KMS-11 (cell line): ENCODE results near the gene CAMKV.

Experiments
- H2AFZ ChIP-seq: fragments of 200-600 bp; sonication (generic); 2 replicates; pipeline ENCODE4 v1.6.1; 2016; ENCODE audit warnings: antibody characterized with exemption, mixed run types, low read depth
- H3K27ac ChIP-seq: fragments of 200-600 bp; sonication (generic); 2 replicates; pipeline ENCODE4 v1.6.1; 2016; ENCODE audit warnings: mild to moderate bottlenecking, mixed run types
- H3K27me3 ChIP-seq: fragments of 200-600 bp; sonication (generic); 2 replicates; pipeline ENCODE4 v1.6.1; 2017; ENCODE audit warnings: mild to moderate bottlenecking, low read depth, mixed run types, moderate library complexity; ENCODE audit not compliant: insufficient read depth
- H3K36me3 ChIP-seq: fragments of 200-600 bp; sonication (generic); 2 replicates; pipeline ENCODE4 v1.6.1; 2017; ENCODE audit warnings: mild to moderate bottlenecking, mixed run types; ENCODE audit not compliant: insufficient read depth
- H3K4me1 ChIP-seq: fragments of 200-600 bp; sonication (generic); 2 replicates; pipeline ENCODE4 v1.6.1; 2016; ENCODE audit warnings: mild to moderate bottlenecking, low read depth, mixed run types; ENCODE audit not compliant: poor library complexity, severe bottlenecking
- H3K4me2 ChIP-seq: fragments of 200-600 bp; sonication (generic); 2 replicates; pipeline ENCODE4 v1.7.0; 2016; ENCODE audit warnings: mild to moderate bottlenecking, mixed run types
- H3K4me3 ChIP-seq: fragments of 200-600 bp; sonication (generic); IDR thresholded peaks from 2 replicates; pipeline ENCODE4 v1.6.1; 2017; ENCODE audit warnings: low read depth, low read length, mixed read lengths; ENCODE audit not compliant: insufficient read depth
- H3K79me2 ChIP-seq: fragments of 200-600 bp; sonication (generic); 2 replicates; pipeline ENCODE4 v1.6.1; 2016; ENCODE audit warnings: low read depth, mixed run types; ENCODE audit not compliant: insufficient read depth
- H3K9ac ChIP-seq: fragments of 200-600 bp; sonication (generic); 2 replicates; pipeline ENCODE4 v1.6.1; 2016; ENCODE audit warnings: mild to moderate bottlenecking, mixed run types
- H4K20me1 ChIP-seq: fragments of 200-600 bp; sonication (generic); 2 replicates; pipeline ENCODE4 v1.6.1; 2016; ENCODE audit warnings: mild to moderate bottlenecking, mixed run types; ENCODE audit not compliant: insufficient read depth
- TF ChIP-seq, protein P1 (sequence below): fragments of 200-600 bp; sonication (generic); conservative IDR thresholded peaks from 2 replicates; pipeline ENCODE4 v1.6.1; 2017; ENCODE audit warnings: low read depth, mild to moderate bottlenecking, antibody characterized with exemption, low read length, moderate library complexity, mixed read lengths

CAMKV gene

GRCh38 chr3:49842843-49843517 is 26.7 kb downstream of the CAMKV start:
- no peaks in the 10 kb centered on the region for H3K27me3 ChIP-seq
- no peaks in the 10 kb centered on the region for H3K79me2 ChIP-seq
- no peak overlapping the region for H3K4me3 ChIP-seq
- no peak overlapping the region for H3K4me2 ChIP-seq
- no peak overlapping the region for H2AFZ ChIP-seq
- H3K27ac ChIP-seq = no peak overlapping the region
- H3K4me1 ChIP-seq = no peaks in the 10 kb centered on the region
- H3K9ac ChIP-seq = no peak overlapping the region
- TF ChIP-seq, protein P1, sequence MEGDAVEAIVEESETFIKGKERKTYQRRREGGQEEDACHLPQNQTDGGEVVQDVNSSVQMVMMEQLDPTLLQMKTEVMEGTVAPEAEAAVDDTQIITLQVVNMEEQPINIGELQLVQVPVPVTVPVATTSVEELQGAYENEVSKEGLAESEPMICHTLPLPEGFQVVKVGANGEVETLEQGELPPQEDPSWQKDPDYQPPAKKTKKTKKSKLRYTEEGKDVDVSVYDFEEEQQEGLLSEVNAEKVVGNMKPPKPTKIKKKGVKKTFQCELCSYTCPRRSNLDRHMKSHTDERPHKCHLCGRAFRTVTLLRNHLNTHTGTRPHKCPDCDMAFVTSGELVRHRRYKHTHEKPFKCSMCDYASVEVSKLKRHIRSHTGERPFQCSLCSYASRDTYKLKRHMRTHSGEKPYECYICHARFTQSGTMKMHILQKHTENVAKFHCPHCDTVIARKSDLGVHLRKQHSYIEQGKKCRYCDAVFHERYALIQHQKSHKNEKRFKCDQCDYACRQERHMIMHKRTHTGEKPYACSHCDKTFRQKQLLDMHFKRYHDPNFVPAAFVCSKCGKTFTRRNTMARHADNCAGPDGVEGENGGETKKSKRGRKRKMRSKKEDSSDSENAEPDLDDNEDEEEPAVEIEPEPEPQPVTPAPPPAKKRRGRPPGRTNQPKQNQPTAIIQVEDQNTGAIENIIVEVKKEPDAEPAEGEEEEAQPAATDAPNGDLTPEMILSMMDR = no peak
- H4K20me1 ChIP-seq = no peaks in the 10 kb centered on the region
- no peaks in the 10 kb centered on the region for H3K36me3 ChIP-seq

GRCh38 chr3:49841806-49842205 is 27.9 kb downstream of the CAMKV start:
- no peak overlapping the region for H3K4me2 ChIP-seq
- H4K20me1 ChIP-seq = no peaks in the 10 kb centered on the region
- no peak overlapping the region for H3K4me3 ChIP-seq
- H3K79me2 ChIP-seq = no peaks in the 10 kb centered on the region
- no peaks in the 10 kb centered on the region for H3K36me3 ChIP-seq
- H3K9ac ChIP-seq = no peak overlapping the region
- no peaks in the 10 kb centered on the region for H3K4me1 ChIP-seq
- H3K27ac ChIP-seq = no peak overlapping the region
- H3K27me3 ChIP-seq = no peaks in the 10 kb centered on the region
- TF ChIP-seq, protein P1 = no peak
- H2AFZ ChIP-seq = no peak overlapping the region

GRCh38 chr3:49841126-49841696 is 28.5 kb downstream of the CAMKV start:
- Histone ChIP-seq H3K36me3 (no peaks in the 10 kb centered on the region), H3K4me1 (no peaks in the 10 kb centered on the region), H4K20me1 (no peaks in the 10 kb centered on the region), H3K27ac (no peak overlapping the region), H3K4me3 (no peak overlapping the region), H3K79me2 (no peaks in the 10 kb centered on the region), H3K9ac (no peak overlapping the region), H3K4me2 (no peak overlapping the region), H3K27me3 (no peaks in the 10 kb centered on the region), H2AFZ (no peak overlapping the region)
- TF ChIP-seq, protein P1 = peak; percentile 27; the same call in 1 of the 2 replicates

DNA sequence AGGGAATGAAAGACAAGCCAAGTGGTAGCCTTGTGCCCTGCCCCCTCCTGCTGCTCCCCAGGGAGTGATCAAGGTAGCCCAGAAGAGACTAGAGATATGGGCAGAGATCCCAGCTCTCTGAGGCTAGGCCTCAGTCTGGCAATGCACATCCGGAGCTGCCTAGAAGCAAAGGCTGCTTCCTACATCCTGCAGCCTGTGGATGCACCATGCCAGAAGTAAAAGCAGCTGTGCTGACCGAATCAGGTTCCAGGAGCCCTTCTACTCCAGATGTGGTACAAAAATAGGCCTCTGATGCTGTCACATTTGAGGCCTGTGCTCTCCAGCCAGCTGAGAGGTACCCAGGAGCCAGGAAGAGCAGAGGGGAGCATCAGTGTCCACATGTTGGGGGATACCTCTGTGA is 29.3 kb downstream of the CAMKV start:
- H3K9ac ChIP-seq = no peak overlapping the region
- no peaks in the 10 kb centered on the region for H4K20me1 ChIP-seq
- H3K27me3 ChIP-seq = no peaks in the 10 kb centered on the region
- H3K79me2 ChIP-seq = no peaks in the 10 kb centered on the region
- no peak overlapping the region for H3K27ac ChIP-seq
- H2AFZ ChIP-seq = no peak overlapping the region
- H3K4me1 ChIP-seq = no peaks in the 10 kb centered on the region
- TF ChIP-seq, protein P1 = no peak
- H3K36me3 ChIP-seq = no peaks in the 10 kb centered on the region
- H3K4me3 ChIP-seq = no peak overlapping the region
- H3K4me2 ChIP-seq = no peak overlapping the region
